GM06990 (cell line): Measurements from ENCODE around the gene MICAL3.
"Not testable (repeated sequence)": the region's sequence is repeated elsewhere in the genome, so short reads cannot be mapped to it uniquely, and the experiment has no call there.

Experiments
- DNase-seq: peaks from one replicate; pipeline ENCODE4 v3.0.0-alpha.2; 2011; ENCODE audit not compliant: insufficient read length; ENCODE audit errors: extremely low read depth
- H3K27me3 ChIP-seq: replicated peaks from 2 replicates; pipeline ENCODE4 v1.6.0; 2011; ENCODE audit warnings: low read length; ENCODE audit not compliant: control insufficient read depth, insufficient read depth
- H3K36me3 ChIP-seq: 2 replicates; pipeline ENCODE4 v1.5.1; 2011; ENCODE audit warnings: low read length; ENCODE audit not compliant: control insufficient read depth, insufficient read depth
- H3K4me3 ChIP-seq: replicated peaks from 2 replicates; pipeline ENCODE4 v1.5.1; 2011; ENCODE audit warnings: low read depth, mild to moderate bottlenecking, control low read depth, low read length
- TF ChIP-seq, protein P1 (sequence below): IDR thresholded peaks from 2 replicates; pipeline ENCODE4 v1.5.1; 2011; ENCODE audit warnings: low read length, control low read depth, mild to moderate bottlenecking, inconsistent platforms; ENCODE audit not compliant: insufficient read depth, poor library complexity, severe bottlenecking

Gene MICAL3

DNA sequence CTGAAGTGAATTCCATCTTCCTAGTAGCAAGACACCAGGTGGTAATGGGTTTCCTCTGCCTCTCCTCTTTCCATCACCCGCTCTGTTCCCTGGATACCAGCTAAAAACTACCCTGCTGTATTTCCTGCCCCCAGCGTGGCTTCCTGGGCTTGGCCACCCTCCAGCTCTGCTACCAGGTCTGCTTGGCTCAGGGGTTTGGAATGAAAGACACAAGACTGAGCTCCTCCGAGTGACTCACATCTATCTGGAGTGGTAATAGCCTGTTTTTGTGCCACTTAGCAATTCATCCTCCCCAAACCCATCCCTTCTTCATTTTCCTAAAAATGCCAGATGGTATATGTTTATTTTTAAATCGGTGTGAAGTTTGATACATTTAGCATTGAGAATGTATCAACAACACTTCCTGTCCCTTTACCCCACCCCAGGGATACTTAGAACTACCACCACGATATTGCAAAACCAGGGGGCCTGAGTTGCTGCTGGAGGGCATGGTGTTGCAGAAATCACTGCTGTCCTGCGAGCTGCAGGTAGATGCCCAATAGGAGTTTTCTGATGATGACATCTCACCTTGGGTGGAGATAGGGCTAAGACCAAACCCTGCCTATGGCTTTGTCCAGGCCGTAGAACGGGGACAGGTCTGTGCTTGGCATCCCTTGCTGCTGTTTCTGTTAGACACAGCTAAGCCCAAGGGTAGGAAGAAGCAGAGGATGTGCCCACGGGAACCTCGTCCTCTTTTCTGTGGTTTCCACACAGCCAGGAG lies 7.5 kb upstream of the MICAL3 start:
- no peaks in the 10 kb centered on the region for H3K36me3 ChIP-seq
- no peak overlapping the region for H3K4me3 ChIP-seq
- no peak for DNase-seq
- no peaks in the 10 kb centered on the region; the same call in 1 of the 2 replicates for H3K27me3 ChIP-seq
- TF ChIP-seq, protein P1, sequence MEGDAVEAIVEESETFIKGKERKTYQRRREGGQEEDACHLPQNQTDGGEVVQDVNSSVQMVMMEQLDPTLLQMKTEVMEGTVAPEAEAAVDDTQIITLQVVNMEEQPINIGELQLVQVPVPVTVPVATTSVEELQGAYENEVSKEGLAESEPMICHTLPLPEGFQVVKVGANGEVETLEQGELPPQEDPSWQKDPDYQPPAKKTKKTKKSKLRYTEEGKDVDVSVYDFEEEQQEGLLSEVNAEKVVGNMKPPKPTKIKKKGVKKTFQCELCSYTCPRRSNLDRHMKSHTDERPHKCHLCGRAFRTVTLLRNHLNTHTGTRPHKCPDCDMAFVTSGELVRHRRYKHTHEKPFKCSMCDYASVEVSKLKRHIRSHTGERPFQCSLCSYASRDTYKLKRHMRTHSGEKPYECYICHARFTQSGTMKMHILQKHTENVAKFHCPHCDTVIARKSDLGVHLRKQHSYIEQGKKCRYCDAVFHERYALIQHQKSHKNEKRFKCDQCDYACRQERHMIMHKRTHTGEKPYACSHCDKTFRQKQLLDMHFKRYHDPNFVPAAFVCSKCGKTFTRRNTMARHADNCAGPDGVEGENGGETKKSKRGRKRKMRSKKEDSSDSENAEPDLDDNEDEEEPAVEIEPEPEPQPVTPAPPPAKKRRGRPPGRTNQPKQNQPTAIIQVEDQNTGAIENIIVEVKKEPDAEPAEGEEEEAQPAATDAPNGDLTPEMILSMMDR: no peak

DNA sequence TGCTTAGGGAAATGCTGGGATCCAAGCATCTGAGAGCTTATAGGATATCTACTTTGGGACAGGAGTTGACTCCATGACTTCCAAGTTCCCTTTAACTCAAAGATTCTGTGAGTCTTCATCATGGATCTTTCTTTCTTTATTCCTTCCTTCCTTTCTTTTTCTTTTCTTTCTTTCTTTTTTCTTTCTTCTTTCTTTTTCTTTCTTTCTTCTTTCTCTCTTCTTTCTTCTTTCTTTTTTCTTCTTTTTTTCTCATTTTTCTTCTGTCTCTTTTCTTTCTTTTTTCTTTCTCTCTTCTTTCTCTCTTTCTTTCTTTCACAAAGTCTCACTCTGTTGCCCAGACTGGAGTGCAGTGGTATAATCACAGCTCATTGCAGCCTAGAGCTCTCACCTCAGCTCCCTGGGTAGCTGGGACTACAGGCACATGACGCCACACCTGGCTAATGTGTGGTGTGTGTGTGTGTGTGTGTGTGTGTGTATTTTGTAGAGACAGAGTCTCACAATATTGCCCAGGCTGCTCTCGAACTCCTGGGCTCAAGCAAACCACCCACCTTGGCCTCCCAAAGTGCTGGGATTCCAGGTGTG lies 5.4 kb upstream of the MICAL3 start:
- no peak for DNase-seq
- Histone ChIP-seq H3K36me3 (no peaks in the 10 kb centered on the region), H3K27me3 (no peaks in the 10 kb centered on the region; the same call in 1 of the 2 replicates), H3K4me3 (no peak overlapping the region)
- TF ChIP-seq, protein P1: no peak

DNA sequence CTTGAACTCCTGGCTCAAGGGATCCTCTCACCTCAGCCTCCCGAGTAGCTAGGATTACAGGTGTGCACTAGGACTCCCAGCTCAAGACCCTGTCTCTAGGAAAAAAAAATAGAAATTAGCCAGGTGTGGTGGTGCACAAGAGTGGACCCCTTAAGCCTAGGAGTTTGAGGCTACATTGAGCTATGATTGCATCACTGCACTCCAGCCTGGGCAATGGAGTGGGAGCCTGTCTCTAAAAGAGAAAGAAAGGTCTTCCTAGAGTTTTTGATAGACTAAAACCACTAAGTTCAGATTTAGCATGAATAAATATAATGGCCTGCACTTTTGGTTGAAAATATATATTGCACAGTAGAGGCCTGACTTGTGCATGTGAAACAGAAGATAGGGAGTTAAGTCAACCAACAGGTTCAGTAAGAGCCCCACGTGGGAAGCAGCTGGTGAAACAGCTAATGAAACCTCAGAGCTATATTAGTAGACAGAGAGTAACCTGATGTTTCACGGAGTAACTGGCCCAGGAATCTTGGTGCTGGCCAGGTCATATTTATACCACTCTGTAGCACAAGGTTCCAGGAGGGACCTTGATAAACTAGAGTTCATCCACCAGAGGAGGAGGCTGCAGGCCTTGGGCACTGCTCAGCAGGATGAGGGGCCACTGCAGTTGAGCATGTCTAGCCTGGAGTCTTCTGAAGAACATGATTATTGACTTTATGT lies 4.6 kb upstream of the MICAL3 start:
- TF ChIP-seq, protein P1: no peak
- DNase-seq: no peak
- Histone ChIP-seq H3K36me3 (no peaks in the 10 kb centered on the region), H3K27me3 (no peaks in the 10 kb centered on the region; the same call in 1 of the 2 replicates), H3K4me3 (no peak overlapping the region)

DNA sequence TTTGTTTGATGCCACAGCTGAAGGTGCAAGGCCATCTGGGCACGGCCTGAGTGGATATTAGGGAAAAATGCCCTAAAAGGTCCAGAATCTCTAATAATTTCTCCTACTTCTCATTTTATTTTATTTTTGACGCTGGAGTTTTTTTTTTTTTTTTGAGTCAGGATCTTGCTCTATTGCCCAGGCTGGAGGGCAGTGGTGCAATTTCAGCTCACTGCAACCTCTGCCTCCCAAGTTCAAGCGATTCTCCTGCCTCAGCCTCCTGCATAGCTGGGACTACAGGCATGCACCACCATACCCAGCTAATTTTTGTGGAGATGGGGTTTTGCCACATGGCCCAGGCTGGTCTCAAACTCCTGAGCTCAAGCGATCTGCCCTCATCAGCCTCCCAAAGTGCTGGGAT lies 1.5 kb upstream of the MICAL3 start:
- not testable (repeated sequence) for H3K27me3 ChIP-seq, H3K36me3 ChIP-seq, DNase-seq, H3K4me3 ChIP-seq

DNA sequence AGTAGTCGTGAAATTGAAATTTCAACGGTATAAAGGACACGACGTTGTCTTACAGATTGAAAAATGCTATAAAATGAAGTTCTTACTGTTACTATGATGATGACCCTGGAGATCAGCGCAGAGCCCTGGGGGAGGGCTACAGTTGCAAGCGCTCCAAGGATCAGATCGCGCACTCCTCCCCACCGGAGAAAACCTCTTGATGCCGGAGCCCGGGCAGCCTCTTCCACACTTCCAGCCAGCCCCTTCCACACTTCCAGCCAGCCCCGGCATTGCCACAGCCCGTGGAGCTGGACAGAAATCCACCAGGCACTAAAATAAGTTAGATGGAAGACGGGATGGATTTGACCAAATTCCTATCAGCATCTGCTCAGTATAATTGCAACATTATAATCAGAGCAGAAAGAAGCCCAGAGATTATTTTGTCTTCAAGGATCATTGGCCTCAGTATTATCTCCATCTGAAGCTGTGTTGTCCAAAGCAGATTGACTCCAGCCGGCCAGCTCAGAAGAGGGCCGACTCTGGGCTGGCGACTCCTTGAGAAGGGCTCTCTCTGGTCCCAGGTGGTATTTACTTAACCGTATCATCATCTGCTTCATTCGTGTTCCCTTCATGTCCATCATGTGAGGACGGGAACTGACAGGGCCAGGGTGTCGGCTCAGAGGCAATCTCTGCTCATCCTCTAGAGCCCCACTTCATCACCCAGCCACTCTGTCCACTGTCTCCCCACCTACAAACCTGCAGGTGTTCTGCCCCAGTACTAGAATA lies 777 bp upstream of the MICAL3 start:
- H3K4me3 ChIP-seq: no peak overlapping the region; the same call in 1 of the 2 replicates
- TF ChIP-seq, protein P1: no peak

More for the DNA sequence above, 777 bp upstream of the MICAL3 start:
- no peak for DNase-seq
- Histone ChIP-seq H3K36me3 (no peaks in the 10 kb centered on the region), H3K27me3 (peaks cover 2% of the 10 kb centered on the region)
